GM18499 (cell line): ENCODE measurements around the gene ENPP3.

Source experiments
- ATAC-seq: cut with Tn5 transposase; IDR thresholded peaks from one replicate; pipeline ENCODE4 v1.9.1; 2021; ENCODE audit warnings: moderate number of reproducible peaks; ENCODE audit not compliant: insufficient read depth, unreplicated experiment

Gene ENPP3

DNA sequence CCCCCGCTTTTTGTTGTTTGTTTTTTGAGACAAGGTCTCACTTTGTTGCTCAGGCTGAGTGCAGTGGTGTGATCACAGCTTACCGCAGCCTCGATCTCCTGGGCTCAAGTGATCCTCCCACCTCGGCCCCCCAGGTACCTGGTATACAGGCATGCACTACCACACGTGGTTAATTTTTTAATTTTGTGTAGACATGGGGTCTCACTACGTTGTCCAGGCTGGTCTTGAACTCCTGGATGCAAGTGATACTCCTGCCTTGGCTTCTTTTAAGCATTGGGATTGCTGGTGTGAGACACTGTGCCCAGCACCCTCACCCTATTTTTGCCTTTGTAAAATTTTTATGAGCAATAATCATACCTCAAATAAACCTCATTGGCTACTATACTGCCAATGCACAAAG is 5.5 kb downstream of the ENPP3 start:
- no peak for ATAC-seq

DNA sequence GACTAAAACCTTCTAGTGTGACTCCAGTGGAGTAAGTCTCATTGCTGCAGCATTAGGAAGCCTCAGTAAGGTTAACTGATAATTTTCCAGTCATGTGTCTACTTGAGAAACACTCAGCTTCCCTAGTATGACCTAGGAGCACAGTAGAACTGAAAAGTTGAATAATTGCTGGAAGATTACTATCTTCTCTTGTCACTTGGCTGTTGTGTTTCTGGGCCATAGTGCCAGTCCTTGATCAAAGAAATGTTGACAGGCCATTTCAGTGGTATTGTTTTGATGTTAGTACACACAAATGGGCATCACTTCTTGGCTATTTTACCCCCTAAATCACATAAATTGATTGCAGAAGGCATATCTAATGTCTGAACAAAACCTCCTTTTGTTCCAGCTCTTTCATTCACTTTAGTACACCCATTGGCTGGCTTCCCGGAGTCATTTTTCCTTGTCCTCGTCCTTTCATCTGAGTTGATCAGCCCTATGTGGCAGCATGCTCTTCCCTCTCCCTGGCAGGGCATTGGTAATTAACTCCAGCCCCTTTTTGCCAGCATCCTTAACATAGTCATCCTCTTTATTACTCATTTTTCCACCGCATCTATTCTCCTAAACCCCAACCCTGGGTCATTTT is 6.0 kb downstream of the ENPP3 start:
- ATAC-seq: no peak

DNA sequence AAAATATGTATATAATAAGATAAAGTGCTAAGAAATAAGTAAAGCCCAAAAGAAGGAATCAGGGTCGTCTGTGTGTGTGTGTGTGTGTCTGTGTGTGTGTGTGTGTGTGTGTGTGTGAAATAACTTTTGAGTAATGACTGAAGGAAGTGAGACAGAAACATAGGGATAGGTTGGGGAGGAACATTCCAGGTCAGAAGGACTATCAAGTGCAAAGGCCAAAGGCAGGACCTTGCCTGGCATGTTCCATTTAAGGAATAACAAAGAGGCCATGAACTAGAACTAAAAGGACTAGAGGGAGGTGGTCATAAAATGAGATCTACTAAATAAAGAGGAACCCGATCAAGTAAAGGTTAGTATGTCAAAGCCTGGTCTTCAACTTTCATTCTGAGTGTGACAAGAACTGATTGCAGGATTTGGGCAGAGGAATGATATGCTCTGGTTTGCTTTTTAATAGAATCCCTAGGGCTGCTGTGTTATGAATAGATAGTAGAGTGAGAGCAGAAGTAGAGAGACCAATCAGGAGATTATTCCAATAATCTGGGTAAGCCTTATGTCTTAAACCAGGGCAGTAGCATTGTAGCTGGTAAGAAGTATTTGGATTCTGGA is 6.9 kb downstream of the ENPP3 start:
- no peak for ATAC-seq

DNA sequence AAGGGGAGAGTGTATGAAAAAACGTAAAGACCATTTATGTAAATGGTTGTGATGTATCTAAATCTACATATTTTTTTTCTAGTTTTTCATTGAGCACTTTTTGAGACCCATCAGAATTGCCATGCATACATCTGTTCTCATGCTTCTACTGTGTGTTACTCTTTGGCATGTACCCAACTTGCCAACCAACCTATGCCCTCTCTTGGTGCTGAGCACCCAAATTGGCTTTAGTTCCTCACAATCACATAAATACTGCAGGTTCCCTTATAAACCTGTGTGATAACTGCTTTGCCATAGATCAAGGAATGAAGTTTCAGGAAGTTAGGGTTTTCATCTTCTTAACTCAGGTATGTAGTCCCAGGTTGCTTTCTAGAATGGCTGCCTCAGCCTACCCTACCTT is 7.8 kb downstream of the ENPP3 start:
- ATAC-seq: no peak

DNA sequence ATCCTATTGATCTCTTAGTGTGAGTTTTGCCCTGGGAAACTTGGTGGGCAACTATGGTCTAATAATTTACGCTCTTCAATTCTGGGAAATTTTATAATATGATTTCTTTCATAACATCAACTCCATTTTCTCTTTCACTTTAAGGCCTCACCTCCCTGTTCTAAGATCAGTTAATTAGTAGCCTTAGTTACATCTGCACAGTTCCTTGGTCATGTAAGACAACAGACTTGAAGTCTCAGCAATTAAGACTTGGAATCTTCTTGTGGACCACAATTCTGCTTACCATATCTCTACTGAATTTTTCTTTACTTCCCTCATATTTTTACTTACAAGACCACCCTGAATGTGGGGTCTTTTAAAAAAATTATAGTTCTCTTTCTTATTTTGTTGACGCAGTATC is 8.7 kb downstream of the ENPP3 start:
- no peak for ATAC-seq

DNA sequence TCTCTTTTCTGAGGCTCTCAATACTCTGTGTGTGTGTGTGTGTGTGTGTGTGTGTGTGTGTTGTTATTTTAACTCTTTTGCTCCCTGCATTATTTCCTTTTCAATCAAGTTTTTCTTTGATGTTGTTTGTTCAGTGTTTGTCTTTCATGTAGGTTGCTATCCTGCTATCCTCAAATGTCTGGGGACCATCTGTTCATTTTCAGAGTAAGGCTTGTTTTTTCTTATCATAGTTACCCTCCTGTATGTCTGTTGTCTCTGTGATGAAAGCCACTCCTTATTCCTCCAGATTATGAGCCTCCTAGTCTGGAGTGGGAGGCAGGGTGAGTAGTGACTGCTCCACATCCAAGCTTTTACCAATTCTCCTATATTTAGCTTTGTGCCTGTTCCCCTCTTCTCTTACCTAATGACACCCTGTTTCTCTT is 9.2 kb downstream of the ENPP3 start:
- ATAC-seq: no peak

DNA sequence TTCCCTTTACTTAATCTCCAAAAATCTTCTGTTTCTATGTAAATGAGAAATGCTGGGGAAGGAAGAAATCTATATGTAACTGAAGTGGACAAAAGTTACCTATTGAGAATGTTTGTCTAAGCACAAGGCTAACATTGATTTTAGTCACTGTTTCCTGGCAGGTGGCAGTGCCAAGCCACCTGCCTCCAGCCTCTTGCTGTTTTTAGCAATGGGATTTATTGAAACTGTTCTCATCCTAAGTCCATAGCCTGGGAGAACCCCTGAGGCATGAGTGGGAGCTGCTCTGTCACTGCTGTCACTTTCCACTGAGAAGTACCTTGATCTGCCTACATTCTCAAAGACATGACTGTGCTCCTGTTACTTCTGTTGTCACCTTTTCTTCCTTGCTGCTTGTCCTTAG is 14.7 kb downstream of the ENPP3 start:
- ATAC-seq: no peak

DNA sequence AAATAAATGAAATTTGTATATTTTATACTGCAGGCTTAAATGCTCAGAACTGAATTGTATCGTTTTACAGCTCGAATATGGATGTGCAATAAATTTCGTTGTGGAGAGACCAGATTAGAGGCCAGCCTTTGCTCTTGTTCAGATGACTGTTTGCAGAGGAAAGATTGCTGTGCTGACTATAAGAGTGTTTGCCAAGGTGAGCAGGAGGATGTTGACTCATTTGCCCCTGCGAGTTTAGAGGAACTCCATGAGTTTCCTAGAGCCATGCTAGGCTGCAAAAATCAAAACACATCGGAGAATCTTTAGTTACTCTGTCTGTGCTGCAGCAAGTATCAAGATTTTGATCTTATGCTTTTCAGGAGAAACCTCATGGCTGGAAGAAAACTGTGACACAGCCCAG is 15.4 kb downstream of the ENPP3 start:
- no peak for ATAC-seq

DNA sequence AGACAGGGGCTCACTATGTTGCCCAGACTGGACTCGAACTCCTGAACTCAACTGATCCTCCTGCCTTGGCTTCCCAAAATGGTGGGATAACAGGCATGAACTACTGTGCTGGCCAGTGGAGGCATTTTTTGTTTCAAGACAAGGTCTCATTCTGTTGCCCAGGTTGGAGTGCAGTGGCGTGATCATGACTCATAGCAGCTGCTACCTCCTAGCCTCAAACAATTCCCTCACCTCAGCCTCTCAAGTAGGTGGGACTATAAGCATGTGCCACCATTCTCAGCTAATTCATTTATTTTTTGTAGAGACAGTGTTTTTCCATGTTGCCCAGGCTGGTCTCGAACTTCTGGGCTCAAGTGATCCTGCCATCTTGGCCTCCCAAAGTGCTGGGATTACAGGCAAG is 17.2 kb downstream of the ENPP3 start:
- ATAC-seq: no peak

DNA sequence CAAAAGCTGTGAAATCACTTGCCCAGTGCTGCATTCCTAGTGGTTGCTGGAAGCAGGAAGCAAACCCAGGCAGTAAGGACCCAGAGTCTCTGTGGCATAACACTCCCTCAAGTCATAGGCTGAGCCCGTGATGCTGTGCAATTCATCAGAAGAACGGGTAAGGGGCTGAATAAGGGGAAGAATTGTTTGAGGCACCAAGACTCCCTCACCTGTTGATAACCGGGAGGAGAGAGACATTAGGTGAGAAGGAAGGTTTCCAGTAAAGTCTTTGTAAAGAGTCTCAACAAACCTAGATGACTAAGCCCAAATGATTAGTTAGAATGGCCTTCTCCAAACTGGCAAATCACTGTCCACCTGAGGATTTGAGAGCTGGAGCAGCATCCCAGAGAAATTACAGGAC is 18.3 kb downstream of the ENPP3 start:
- ATAC-seq: no peak

DNA sequence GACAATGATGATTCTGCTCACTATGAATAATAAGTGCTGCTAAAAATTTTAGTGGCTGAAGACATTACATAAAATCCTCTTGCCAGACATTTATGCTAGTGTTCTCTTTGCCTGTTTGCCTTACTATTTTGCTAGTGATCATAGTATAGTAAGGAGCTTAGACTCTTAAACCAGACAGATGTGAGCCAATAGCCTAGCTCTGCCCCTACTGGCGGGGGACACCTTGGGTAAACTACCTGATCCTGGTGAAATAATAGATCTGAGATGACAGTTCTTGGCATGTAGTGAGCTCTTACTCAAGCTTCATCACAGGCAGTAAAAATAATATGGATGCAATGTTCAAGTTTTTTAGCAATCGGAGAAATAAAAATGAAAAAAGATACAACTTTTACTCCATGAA is 18.8 kb downstream of the ENPP3 start:
- no peak for ATAC-seq

DNA sequence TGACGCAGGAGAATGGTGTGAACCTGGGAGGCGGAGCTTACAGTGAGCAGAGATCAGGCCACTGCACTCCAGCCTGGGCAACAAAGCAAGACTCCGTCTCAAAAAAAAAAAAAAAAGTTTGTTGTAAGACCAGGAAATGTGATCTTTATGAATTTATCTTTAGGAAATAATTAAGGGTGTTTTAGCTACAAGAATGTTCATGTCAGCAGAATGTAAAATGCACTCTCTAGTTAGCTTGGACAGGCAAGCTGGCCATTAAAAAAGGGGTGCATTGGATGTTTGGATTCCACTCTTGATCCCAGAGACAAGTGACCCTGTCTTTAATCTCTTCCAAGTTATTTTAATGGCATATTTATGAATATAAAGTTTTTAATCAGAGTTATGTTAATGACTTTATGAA is 19.6 kb downstream of the ENPP3 start:
- ATAC-seq: no peak

DNA sequence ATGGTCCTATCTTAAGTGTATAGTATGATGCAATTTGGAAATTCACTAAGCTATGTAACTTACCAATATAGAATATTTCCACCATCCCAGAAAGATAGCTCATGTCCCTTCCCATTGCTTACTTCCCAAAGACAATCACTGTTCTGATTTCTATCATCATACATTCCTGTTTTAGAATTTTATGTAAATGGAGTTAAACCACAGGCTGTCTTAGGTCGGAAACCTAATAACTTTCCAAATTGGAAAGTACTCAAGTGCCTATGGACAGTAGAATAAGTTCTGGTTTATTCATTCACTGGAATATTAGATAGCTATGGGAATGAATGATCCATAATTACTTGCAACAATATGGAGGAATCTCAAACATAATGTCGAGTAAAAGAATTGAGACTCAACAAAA is 20.1 kb downstream of the ENPP3 start:
- no peak for ATAC-seq

DNA sequence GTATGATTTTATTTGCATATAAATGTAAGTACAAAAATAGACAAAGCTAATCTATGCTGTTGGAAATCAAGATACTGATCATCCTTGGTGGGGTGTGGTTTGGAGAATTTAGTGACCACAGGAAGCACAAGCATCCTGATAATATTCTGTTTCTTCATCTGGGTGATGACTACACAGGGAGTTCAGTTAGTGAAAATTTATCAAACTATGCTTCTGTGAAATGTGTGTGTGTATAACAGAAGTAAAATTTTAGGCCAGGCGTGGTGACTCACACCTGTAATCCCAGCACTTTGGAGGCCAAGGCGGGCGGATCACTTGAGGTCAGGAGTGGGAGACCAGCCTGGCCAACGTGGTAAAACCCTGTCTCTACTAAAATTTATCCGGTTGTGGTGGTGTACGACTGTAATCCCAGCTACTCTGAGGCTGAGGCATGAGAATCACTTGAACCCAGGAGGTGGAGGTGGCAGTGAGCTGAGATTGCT is 20.6 kb downstream of the ENPP3 start:
- ATAC-seq: no peak

DNA sequence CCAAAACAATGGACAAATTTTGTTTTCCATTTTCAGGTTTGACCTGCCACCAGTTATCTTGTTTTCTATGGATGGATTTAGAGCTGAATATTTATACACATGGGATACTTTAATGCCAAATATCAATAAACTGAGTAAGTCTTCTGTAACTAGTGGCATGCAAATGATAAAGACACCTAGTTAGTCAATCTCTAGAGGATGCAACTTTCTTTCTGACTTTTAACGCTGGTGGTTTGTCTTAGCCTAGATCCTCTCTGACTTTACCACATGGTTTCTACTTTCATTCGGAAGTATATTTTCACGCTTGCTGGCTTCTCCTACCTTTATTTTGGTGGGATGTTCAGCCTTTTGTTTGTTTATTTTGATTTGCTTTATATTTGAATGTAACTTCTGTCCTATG is 21.2 kb downstream of the ENPP3 start:
- no peak for ATAC-seq

DNA sequence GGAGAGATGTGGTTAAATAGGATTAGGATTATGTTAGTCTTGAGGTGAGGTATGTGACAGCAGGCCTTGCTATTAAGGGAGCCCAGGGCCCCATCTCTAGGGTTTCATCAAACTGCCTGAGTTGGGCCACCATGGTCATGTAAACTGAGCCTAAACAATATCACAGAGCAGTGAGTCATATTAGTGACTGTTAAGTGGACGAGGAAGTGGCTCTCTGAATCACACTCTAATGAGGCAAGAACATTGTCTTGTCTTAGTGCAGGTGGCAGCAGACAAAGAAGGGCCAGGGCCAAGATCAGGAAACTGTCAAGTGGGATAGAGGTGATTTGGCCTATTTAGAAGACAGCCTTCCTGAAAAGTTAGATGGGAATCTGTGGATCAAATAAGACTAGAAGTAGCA is 23.1 kb downstream of the ENPP3 start:
- ATAC-seq: no peak

DNA sequence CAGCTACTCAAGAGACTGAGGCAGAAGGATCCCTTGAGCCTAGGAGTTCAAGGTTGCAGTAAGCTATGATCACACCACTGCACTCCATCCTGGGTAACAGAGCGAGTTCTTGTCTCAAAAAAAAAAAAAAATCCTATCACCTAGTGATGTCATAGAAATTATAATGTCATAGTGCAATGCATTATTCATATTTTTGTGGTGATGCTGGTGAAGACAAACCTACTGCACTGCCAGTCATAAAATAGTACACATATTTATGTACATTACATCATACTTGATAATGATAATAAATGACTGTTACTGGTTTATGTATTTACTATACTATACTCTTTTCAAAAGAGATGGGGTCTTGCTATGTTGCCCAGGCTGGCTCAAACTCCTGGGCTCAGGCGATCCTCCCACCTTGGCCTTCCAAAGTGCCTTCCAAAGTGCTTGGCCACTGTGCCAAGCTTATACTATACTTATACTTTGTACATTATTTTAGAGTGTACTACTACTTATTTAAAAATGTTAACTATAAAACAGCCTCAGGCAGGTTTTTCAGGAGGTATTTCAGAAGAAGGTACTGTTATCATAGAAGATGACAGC is 26.6 kb downstream of the ENPP3 start:
- ATAC-seq: no peak

DNA sequence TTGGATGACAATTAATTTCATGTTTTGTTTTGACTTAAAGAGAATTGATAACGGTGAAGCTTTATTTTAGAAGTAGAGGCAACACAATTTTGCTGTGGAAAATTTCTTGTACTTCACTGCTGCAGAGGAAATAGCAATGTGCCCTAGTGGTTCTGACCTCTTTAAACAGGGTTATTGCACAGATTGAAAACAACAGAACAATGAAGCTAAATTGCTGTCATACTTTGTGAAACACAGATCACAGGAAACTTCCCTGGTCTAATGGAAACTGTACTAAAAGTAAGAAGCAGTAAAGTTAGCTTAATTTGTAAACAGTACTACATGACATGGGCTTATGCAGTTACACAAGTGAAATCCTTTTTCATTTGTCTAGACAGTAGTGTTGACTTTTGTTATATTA is 32.8 kb downstream of the ENPP3 start:
- ATAC-seq: no peak

DNA sequence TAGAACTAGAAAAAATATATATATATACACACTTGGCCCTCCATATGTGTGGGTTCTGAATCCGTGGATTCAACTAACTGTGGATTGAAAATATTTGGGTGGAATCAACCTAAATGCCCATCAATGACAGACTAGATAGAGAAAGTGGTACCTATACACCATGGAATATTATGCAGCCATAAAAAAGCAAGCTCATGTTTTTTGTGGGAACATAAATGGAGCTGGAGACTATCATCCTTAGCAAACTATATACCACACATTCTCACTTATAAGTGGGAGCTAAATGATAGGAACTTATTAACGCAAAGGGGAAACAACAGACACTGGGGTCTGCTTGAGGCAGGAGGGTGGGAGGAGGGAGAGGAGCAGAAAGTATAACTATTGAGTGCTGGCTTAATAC is 36.1 kb downstream of the ENPP3 start:
- no peak for ATAC-seq

DNA sequence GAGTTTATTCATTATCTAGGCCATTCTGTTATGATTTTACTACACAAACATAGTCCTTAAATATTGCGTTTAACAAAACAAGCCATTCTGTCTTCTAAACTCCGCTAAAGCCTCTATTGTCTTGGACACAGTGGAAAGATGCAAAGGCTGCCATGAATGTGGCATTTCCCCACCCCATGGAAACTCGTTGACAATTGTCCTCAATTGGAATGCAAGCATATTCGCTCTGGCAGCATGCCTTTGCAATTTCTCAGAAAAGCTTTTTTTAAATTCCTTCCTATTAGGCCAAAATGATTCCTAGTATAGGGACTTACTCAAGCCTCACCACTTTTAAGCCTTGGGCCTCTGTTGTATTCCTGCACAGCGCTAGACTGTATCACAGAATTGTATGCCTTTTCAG is 41.3 kb downstream of the ENPP3 start:
- ATAC-seq: no peak

DNA sequence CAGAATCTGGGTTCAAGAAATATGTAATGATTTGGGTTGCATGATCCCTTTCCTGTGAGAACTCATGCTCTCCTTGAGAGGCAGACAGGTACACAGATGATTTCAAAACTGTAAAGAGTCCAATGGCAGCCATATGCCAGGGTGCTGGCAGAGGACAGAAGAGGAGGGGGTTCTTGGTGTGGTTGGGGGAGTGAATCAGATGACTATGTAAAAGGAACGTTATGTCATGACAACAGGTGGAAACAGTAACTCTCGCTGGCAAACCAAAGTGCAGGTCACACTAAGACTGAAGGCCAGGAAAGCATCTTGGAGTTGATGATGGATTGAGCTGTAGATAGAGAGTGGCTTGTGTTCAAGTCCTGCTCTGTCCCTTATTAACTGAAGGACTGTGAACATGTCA is 43.8 kb downstream of the ENPP3 start:
- ATAC-seq: no peak

DNA sequence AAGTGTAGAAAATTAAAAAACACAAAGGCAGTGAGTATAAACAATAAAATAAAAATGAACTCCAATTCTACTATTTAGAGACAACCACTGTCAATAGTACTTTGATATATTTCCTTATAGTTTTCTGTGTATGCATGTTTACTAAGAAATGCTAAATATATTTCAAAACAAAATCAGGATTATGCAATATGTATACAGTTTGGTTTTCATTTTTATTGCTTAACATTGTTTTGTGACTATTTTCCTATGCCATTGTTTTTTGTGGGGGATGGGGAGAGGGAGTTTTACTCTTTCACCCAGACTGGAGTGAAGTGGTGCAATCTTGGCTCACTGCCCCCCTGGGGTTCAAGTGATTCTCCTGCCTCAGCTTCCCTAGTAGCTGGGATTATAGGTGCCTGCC is 44.5 kb downstream of the ENPP3 start:
- ATAC-seq: no peak
